Transverse colon (tissue), 4 donors: ENCODE measurements around the gene GNPDA1.

Source experiments
- CTCF ChIP-seq, 5 experiments: fragments of 200-600 bp in 3 of 5; fragments of 450-650 bp in 2 of 5; sonication (generic) in 3 of 5; IDR thresholded peaks; 1 replicate in 2 of 5; 2 replicates in 3 of 5; pipeline ENCODE4 v1.5.1; 2016 to 2017; ENCODE audit warnings: antibody characterized with exemption in 5 of 5, inconsistent platforms in 3 of 5, mild to moderate bottlenecking in 2 of 5, moderate library complexity in 1 of 5
- POLR2AphosphoS5 ChIP-seq, 3 donors: sonication (generic); formaldehyde crosslinking; IDR thresholded peaks; one replicate each; pipeline ENCODE4 v1.6.1; 2016; ENCODE audit warnings: antibody characterized with exemption in 3 of 3

- TF ChIP-seq POLR2AphosphoS5 (IDR thresholded peaks at IDR 0.05) (no peak), CTCF (IDR thresholded peaks at IDR 0.05) (no peak)
Observed at GRCh38 chr5:141958546-141959172, 54.2 kb downstream of the GNPDA1 start.
